Mucosa of descending colon (tissue), 3 donors: ENCODE measurements around the gene ZDHHC17. TPM values are rescaled to one million over a fixed set of nuclear protein-coding genes. Genes with fewer than 3 reads are reported as not detected.

Source experiments
- ATAC-seq: fragments of 200-7000 bp; cut with Tn5 transposase; one replicate; pipeline ENCODE4 v1.9.1; 2020; ENCODE audit warnings: mild to moderate bottlenecking, moderate library complexity
- DNase-seq, 3 donors: peaks; one replicate each; pipeline ENCODE4 v3.0.0-alpha.2; 2020
- H3K36me3 ChIP-seq: fragments of 200-600 bp; one replicate; pipeline ENCODE4 v1.8.0; 2021; ENCODE audit warnings: low read depth, mild to moderate bottlenecking
- H3K4me1 ChIP-seq: fragments of 200-600 bp; one replicate; pipeline ENCODE4 v1.8.0; 2021; ENCODE audit warnings: low read depth, mild to moderate bottlenecking
- H3K4me3 ChIP-seq: fragments of 200-600 bp; one replicate; pipeline ENCODE4 v1.8.0; 2021; ENCODE audit warnings: mild to moderate bottlenecking
- H3K9me3 ChIP-seq: fragments of 200-600 bp; one replicate; pipeline ENCODE4 v1.8.0; 2021; ENCODE audit warnings: mild to moderate bottlenecking
- CTCF ChIP-seq: fragments of 200-600 bp; IDR thresholded peaks from one replicate; pipeline ENCODE4 v1.8.0; 2022; ENCODE audit warnings: antibody characterized with exemption, mild to moderate bottlenecking
- intact Hi-C, 2 donors: fragments of 100-400 bp; cut with DNase I in 1 of 2; cut with micrococcal nuclease in 1 of 2; formaldehyde crosslinking; loops; one replicate each; pipeline versions ENCODE4 v1.11.0 to v1.11.1; 2022; cut with DNase I, micrococcal nuclease
- total RNA-seq, 3 donors: library from RNA; stranded (reverse); fragmentation: NEBNext Ultra II Directional in 2 of 3; extraction: Animal tissue kit (Norgen Biotek cat#: 25700) in 2 of 3; gene quantifications; one replicate each; pipeline versions ENCODE4 v1.2.1 to v1.2.4, GENCODE V29; 2021 to 2023
- donor health status: DM: no; HTN: no; CAD: no; lungs with moderate emphysema.
- donor health status: DM: no; HTN: no; CAD: no.
- donor health status: DM: no; HTN: yes; CAD: no.

ZDHHC17 gene
- total RNA-seq, 3 donors from 2014 or later, result 17.4 to 39.0 (median 25.7) TPM

- no peaks in the 10 kb centered on the region for H3K36me3 ChIP-seq
- intact Hi-C loops, result no loop called here
- TF ChIP-seq CTCF, result no peak
- no peaks in the 10 kb centered on the region for H3K9me3 ChIP-seq
- no peak overlapping the region for H3K4me3 ChIP-seq
- DNase-seq (no peak), ATAC-seq (no peak)
- H3K4me1 ChIP-seq, result no peaks in the 10 kb centered on the region
These were observed 6.2 kb upstream of the ZDHHC17 start for GRCh38 chr12:76757694-76758093.

- Histone ChIP-seq H3K4me3 (no peak overlapping the region), H3K4me1 (peaks cover 15% of the 10 kb centered on the region), H3K36me3 (no peaks in the 10 kb centered on the region), H3K9me3 (no peaks in the 10 kb centered on the region)
- no peak for DNase-seq
- no peak for TF ChIP-seq CTCF
- ATAC-seq, result no peak
- intact Hi-C loops, result no loop called here
These were observed 1.3 kb upstream of the ZDHHC17 start for GRCh38 chr12:76762601-76762980.

GRCh38 chr12:76764856-76765255, 941 bp downstream of the ZDHHC17 start:
- peaks cover 15% of the 10 kb centered on the region for H3K4me1 ChIP-seq
- no peak for DNase-seq
- no peak for TF ChIP-seq CTCF

GRCh38 chr12:76765598-76765997, 1.7 kb downstream of the ZDHHC17 start:
- H3K9me3 ChIP-seq, result no peaks in the 10 kb centered on the region
- H3K4me3 ChIP-seq, result no peak overlapping the region
- TF ChIP-seq CTCF, result no peak
- no peak for DNase-seq
- no peaks in the 10 kb centered on the region for H3K36me3 ChIP-seq
- intact Hi-C loops, result no loop called here
- ATAC-seq, result no peak
- peaks cover 15% of the 10 kb centered on the region for H3K4me1 ChIP-seq

More at GRCh38 chr12:76764856-76765255, 941 bp downstream of the ZDHHC17 start:
- Histone ChIP-seq H3K4me3 (peak overlapping the region; percentile 54), H3K9me3 (no peaks in the 10 kb centered on the region), H3K36me3 (no peaks in the 10 kb centered on the region)
- no peak for ATAC-seq
- intact Hi-C loops, result no loop called here

GRCh38 chr12:76766161-76766560, 2.2 kb downstream of the ZDHHC17 start:
- Histone ChIP-seq H3K9me3 (no peaks in the 10 kb centered on the region), H3K36me3 (no peaks in the 10 kb centered on the region), H3K4me1 (peaks cover 15% of the 10 kb centered on the region), H3K4me3 (no peak overlapping the region)
- ATAC-seq (no peak), DNase-seq (no peak)
- intact Hi-C loops, result no loop called here
- no peak for TF ChIP-seq CTCF

GRCh38 chr12:76768576-76768975, 4.7 kb downstream of the ZDHHC17 start:
- intact Hi-C loops, result no loop called here
- no peaks in the 10 kb centered on the region for H3K36me3 ChIP-seq
- no peak for TF ChIP-seq CTCF
- DNase-seq (no peak), ATAC-seq (no peak)
- H3K9me3 ChIP-seq, result no peaks in the 10 kb centered on the region
- peaks cover 15% of the 10 kb centered on the region for H3K4me1 ChIP-seq
- no peak overlapping the region for H3K4me3 ChIP-seq
